ENCODE measurements around the gene TPM4. TPM values are rescaled to one million over a fixed set of nuclear protein-coding genes. Genes with fewer than 3 reads are reported as not detected.

Gene TPM4
- total and polyA plus RNA-seq, 2 donors, result 131 to 253 TPM

- peaks cover 0 to 9% of the 10 kb centered on the region in 2 donors for H3K27me3 ChIP-seq (ENCODE audit: control insufficient read depth in 2 of 2, insufficient read depth in 1 of 2, low read length in 1 of 2)
- no peaks in the 10 kb centered on the region for H3K36me3 ChIP-seq (ENCODE audit: control insufficient read depth in 2 of 2, insufficient read depth in 2 of 2, low read length in 1 of 2)
- peaks cover 40 to 81% of the 10 kb centered on the region in 2 donors for H3K4me1 ChIP-seq (ENCODE audit: control insufficient read depth in 2 of 2, insufficient read depth in 2 of 2, low read length in 2 of 2)
- no peak overlapping the region for H3K4me3 ChIP-seq (ENCODE audit: low read length in 2 of 2)
- no peak for DNase-seq (ENCODE audit: low read depth in 6 of 9, low spot score in 9 of 9)
- H3K27ac ChIP-seq (ENCODE audit: low read depth in 1 of 2, low read length in 1 of 2), result peak overlapping the region; percentile 59 to 67
- 95% methylated on average over 10 of the region's 10 CpGs for WGBS
- H3K9me3 ChIP-seq (ENCODE audit: control insufficient read depth in 2 of 2, insufficient read depth in 1 of 2, low read length in 1 of 2), result peaks cover 0 to 4% of the 10 kb centered on the region in 2 donors
Observed at GRCh38 chr19:16074488-16075365, 1.6 kb upstream of the TPM4 start.

DNA sequence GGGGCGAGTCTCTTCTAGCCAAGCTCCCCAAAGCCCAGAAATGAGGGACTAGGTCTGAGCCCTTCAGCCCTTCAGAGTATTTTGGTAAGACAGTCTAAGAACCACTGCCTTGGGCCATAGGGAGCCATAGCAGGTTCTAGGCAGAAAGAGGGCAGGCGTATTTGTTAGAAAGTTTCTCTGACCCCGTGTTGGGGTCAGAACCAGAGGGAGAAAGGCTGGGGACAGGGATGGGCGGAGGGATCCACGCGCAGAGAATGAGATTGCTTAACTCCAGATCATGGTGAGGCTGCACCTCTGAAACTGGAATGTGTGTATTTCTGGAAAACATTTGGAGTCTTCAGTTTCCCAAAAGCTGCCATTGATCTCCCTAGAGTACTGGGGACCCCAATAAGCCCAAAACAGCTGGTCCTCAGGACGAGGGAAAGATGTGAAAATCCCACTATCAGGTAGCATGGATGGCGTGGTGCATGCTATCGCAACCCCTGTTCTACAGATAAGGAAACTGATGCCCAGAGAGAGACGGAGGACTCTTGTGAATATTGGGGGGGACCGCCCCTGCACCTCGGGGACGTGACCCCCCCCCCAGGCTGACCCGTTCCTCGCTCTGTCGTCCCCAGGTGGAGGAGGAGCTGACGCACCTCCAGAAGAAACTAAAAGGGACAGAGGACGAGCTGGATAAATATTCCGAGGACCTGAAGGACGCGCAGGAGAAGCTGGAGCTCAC lies 703 bp upstream of the TPM4 start:
- peaks cover 0 to 9% of the 10 kb centered on the region in 2 donors for H3K27me3 ChIP-seq (ENCODE audit: control insufficient read depth in 2 of 2, insufficient read depth in 1 of 2, low read length in 1 of 2)

DNA sequence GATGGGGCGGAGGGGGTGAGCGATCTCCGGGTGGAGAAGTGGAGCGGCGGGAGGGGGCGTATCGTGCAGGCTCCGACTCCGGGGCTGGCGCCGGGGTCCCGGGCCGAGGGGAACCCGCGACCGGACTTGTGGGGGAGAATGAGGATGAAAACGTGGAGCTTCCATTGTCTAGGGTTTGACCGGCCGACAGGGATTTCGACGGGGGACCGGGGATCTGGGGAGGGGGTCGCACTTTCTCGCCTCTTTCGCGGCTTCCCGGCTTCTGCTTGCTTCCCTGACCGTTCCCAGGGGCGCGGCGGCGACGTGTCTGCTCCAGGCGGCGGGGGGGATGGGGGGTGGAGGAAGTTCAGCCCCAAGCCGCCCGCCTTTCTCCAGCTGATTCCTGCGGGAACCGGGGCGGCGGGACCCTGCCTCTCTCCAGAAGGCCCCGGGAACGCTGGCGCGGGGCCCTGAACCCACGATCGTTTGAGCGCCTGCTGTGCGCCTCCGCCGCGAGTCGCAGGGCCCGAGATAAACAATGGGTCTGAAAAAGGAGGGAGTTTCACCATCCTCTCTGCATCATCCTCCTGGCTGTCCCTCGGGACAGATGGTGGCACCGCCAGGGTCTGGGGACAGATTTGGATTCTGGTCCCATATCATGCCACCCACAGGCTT lies 790 bp downstream of the TPM4 start:
- Histone ChIP-seq H3K4me3 (ENCODE audit: low read length in 2 of 2) (peak overlapping the region; percentile 82 to 94), H3K27ac (ENCODE audit: low read depth in 1 of 2, low read length in 1 of 2) (peak overlapping the region; percentile 88 to 94), H3K27me3 (ENCODE audit: control insufficient read depth in 2 of 2, insufficient read depth in 1 of 2, low read length in 1 of 2) (peaks cover 0 to 9% of the 10 kb centered on the region in 2 donors), H3K4me1 (ENCODE audit: control insufficient read depth in 2 of 2, insufficient read depth in 2 of 2, low read length in 2 of 2) (peaks cover 34 to 73% of the 10 kb centered on the region in 2 donors), H3K9me3 (ENCODE audit: control insufficient read depth in 2 of 2, insufficient read depth in 1 of 2, low read length in 1 of 2) (peaks cover 0 to 4% of the 10 kb centered on the region in 2 donors), H3K36me3 (ENCODE audit: control insufficient read depth in 2 of 2, insufficient read depth in 2 of 2, low read length in 1 of 2) (peaks cover 12 to 18% of the 10 kb centered on the region in 2 donors)
- peak in 1 of 9 donors; percentile 56 for DNase-seq (ENCODE audit: low read depth in 6 of 9, low spot score in 9 of 9)
- under 1% methylated on average over 56 of the region's 56 CpGs for WGBS

More for the DNA sequence above, 703 bp upstream of the TPM4 start:
- Histone ChIP-seq H3K4me1 (ENCODE audit: control insufficient read depth in 2 of 2, insufficient read depth in 2 of 2, low read length in 2 of 2) (peaks cover 34 to 81% of the 10 kb centered on the region in 2 donors), H3K4me3 (ENCODE audit: low read length in 2 of 2) (peak overlapping the region; percentile 82 to 94), H3K36me3 (ENCODE audit: control insufficient read depth in 2 of 2, insufficient read depth in 2 of 2, low read length in 1 of 2) (peaks cover 0 to 7% of the 10 kb centered on the region in 2 donors), H3K27ac (ENCODE audit: low read depth in 1 of 2, low read length in 1 of 2) (peak overlapping the region; percentile 84 to 88), H3K9me3 (ENCODE audit: control insufficient read depth in 2 of 2, insufficient read depth in 1 of 2, low read length in 1 of 2) (peaks cover 0 to 4% of the 10 kb centered on the region in 2 donors)
- 43% methylated on average over 21 of the region's 21 CpGs for WGBS
- DNase-seq (ENCODE audit: low read depth in 6 of 9, low spot score in 9 of 9), result no peak

- peak overlapping the region; percentile 82 to 94 for H3K4me3 ChIP-seq (ENCODE audit: low read length in 2 of 2)
- WGBS, result 28% methylated on average over 16 of the region's 16 CpGs
- no peak for DNase-seq (ENCODE audit: low read depth in 6 of 9, low spot score in 9 of 9)
- H3K9me3 ChIP-seq (ENCODE audit: control insufficient read depth in 2 of 2, insufficient read depth in 1 of 2, low read length in 1 of 2), result peaks cover 0 to 4% of the 10 kb centered on the region in 2 donors
- peaks cover 0 to 9% of the 10 kb centered on the region in 2 donors for H3K27me3 ChIP-seq (ENCODE audit: control insufficient read depth in 2 of 2, insufficient read depth in 1 of 2, low read length in 1 of 2)
- peaks cover 22 to 28% of the 10 kb centered on the region in 2 donors for H3K36me3 ChIP-seq (ENCODE audit: control insufficient read depth in 2 of 2, insufficient read depth in 2 of 2, low read length in 1 of 2)
- H3K4me1 ChIP-seq (ENCODE audit: control insufficient read depth in 2 of 2, insufficient read depth in 2 of 2, low read length in 2 of 2), result peaks cover 32 to 68% of the 10 kb centered on the region in 2 donors
- peak overlapping the region; percentile 88 to 94 for H3K27ac ChIP-seq (ENCODE audit: low read depth in 1 of 2, low read length in 1 of 2)
Observed at GRCh38 chr19:16077984-16078758, 1.9 kb downstream of the TPM4 start.

- 3% methylated on average over 17 of the region's 17 CpGs for WGBS
- DNase-seq (ENCODE audit: low read depth in 6 of 9, low spot score in 9 of 9), result peak in 8 of 9 donors; percentile 78 to 96 (median 90)
- Histone ChIP-seq H3K4me1 (ENCODE audit: control insufficient read depth in 2 of 2, insufficient read depth in 2 of 2, low read length in 2 of 2) (peaks cover 26 to 62% of the 10 kb centered on the region in 2 donors), H3K27me3 (ENCODE audit: control insufficient read depth in 2 of 2, insufficient read depth in 1 of 2, low read length in 1 of 2) (peaks cover 0 to 9% of the 10 kb centered on the region in 2 donors), H3K27ac (ENCODE audit: low read depth in 1 of 2, low read length in 1 of 2) (peak overlapping the region; percentile 88 to 94), H3K4me3 (ENCODE audit: low read length in 2 of 2) (peak overlapping the region; percentile 82 to 94), H3K36me3 (ENCODE audit: control insufficient read depth in 2 of 2, insufficient read depth in 2 of 2, low read length in 1 of 2) (peaks cover 30 to 37% of the 10 kb centered on the region in 2 donors), H3K9me3 (ENCODE audit: control insufficient read depth in 2 of 2, insufficient read depth in 1 of 2, low read length in 1 of 2) (peaks cover 0 to 4% of the 10 kb centered on the region in 2 donors)
Observed at GRCh38 chr19:16078759-16079707, 2.7 kb downstream of the TPM4 start.

DNA sequence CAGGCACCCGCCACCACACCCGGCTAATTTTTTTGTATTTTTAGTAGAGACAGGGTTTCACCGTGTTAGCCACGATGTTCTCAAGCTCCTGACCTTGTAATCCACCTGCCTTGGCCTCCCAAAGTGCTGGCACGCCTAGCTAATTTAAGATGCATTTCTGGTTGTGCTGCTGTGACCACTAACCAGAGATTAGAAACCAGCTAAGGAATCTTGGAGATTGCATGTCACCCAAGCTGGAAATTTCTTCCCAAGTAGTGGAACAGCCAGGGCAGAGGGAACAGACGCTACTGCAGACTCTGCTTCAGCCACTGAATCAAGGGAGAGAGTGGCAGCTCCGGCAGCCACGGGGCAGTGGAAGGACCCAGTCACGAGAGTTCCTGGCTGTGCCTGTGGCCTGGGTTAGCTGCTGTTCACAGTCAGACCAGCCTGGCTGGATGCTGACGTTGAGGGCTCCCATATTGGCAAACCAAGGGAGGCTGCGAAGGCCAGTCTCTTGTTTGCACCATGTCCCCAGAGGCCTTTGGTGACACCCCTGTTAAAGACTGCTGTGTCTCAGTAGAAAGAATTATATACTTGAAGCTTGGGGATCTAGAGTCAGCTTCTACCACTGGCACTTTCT lies 7.9 kb downstream of the TPM4 start:
- no peak overlapping the region for H3K4me3 ChIP-seq (ENCODE audit: low read length in 2 of 2)
- WGBS, result 93% methylated on average over 11 of the region's 11 CpGs
- no peaks in the 10 kb centered on the region for H3K9me3 ChIP-seq (ENCODE audit: control insufficient read depth in 2 of 2, insufficient read depth in 1 of 2, low read length in 1 of 2)
- DNase-seq (ENCODE audit: low read depth in 6 of 9, low spot score in 9 of 9), result no peak
- no peak overlapping the region for H3K27ac ChIP-seq (ENCODE audit: low read depth in 1 of 2, low read length in 1 of 2)
- peaks cover 56 to 80% of the 10 kb centered on the region in 2 donors for H3K36me3 ChIP-seq (ENCODE audit: control insufficient read depth in 2 of 2, insufficient read depth in 2 of 2, low read length in 1 of 2)
- peaks cover 25 to 61% of the 10 kb centered on the region in 2 donors for H3K4me1 ChIP-seq (ENCODE audit: control insufficient read depth in 2 of 2, insufficient read depth in 2 of 2, low read length in 2 of 2)
- H3K27me3 ChIP-seq (ENCODE audit: control insufficient read depth in 2 of 2, insufficient read depth in 1 of 2, low read length in 1 of 2), result no peaks in the 10 kb centered on the region

- WGBS, result 77% methylated on average over 6 of the region's 6 CpGs
- DNase-seq (ENCODE audit: low read depth in 6 of 9, low spot score in 9 of 9), result no peak
- no peak overlapping the region for H3K27ac ChIP-seq (ENCODE audit: low read depth in 1 of 2, low read length in 1 of 2)
Observed at GRCh38 chr19:16085115-16085514, 8.8 kb downstream of the TPM4 start.

More at GRCh38 chr19:16085115-16085514, 8.8 kb downstream of the TPM4 start:
- no peak overlapping the region for H3K4me3 ChIP-seq (ENCODE audit: low read length in 2 of 2)
- H3K9me3 ChIP-seq (ENCODE audit: control insufficient read depth in 2 of 2, insufficient read depth in 1 of 2, low read length in 1 of 2), result no peaks in the 10 kb centered on the region
- peaks cover 18 to 51% of the 10 kb centered on the region in 2 donors for H3K4me1 ChIP-seq (ENCODE audit: control insufficient read depth in 2 of 2, insufficient read depth in 2 of 2, low read length in 2 of 2)
- peaks cover 61 to 87% of the 10 kb centered on the region in 2 donors for H3K36me3 ChIP-seq (ENCODE audit: control insufficient read depth in 2 of 2, insufficient read depth in 2 of 2, low read length in 1 of 2)
- H3K27me3 ChIP-seq (ENCODE audit: control insufficient read depth in 2 of 2, insufficient read depth in 1 of 2, low read length in 1 of 2), result no peaks in the 10 kb centered on the region

Data from thymus (tissue), 11 donors.